Smooth muscle cell (in vitro differentiated cells): ENCODE measurements around the gene CYP20A1. TPM values are rescaled to one million over a fixed set of nuclear protein-coding genes. Genes with fewer than 3 reads are reported as not detected.

ENCODE experiments used
- DNase-seq: peaks from one replicate; lab custom pipeline; 2025; ENCODE audit not compliant: unreplicated experiment; lab: John Stamatoyannopoulos, UW
- H2AFZ ChIP-seq: fragments of 200-600 bp; sonication (generic); 2 replicates; pipeline ENCODE4 v1.6.0; 2016; ENCODE audit warnings: antibody characterized with exemption, low read depth, mild to moderate bottlenecking
- H3F3A ChIP-seq: fragments of 200-600 bp; sonication (generic); 2 replicates; pipeline ENCODE4 v1.6.0; 2017; ENCODE audit warnings: antibody characterized with exemption, low read depth
- H3K27ac ChIP-seq: fragments of 200-600 bp; sonication (generic); 2 replicates; pipeline ENCODE4 v1.5.1; 2016; ENCODE audit warnings: low read depth, mild to moderate bottlenecking
- H3K27me3 ChIP-seq: fragments of 200-600 bp; sonication (generic); 2 replicates; pipeline ENCODE4 v1.6.1; 2016; ENCODE audit warnings: low read depth, mild to moderate bottlenecking
- H3K36me3 ChIP-seq: fragments of 200-600 bp; sonication (generic); 2 replicates; pipeline ENCODE4 v1.5.1; 2016; ENCODE audit warnings: low read depth
- H3K4me1 ChIP-seq: fragments of 200-600 bp; sonication (generic); 2 replicates; pipeline ENCODE4 v1.5.1; 2016; ENCODE audit warnings: low read depth
- H3K4me2 ChIP-seq: fragments of 200-600 bp; sonication (generic); 2 replicates; pipeline ENCODE4 v1.6.0; 2016; ENCODE audit warnings: mild to moderate bottlenecking
- H3K4me3 ChIP-seq: fragments of 200-600 bp; sonication (generic); 2 replicates; pipeline ENCODE4 v1.5.1; 2016; ENCODE audit warnings: mild to moderate bottlenecking
- H3K79me2 ChIP-seq: fragments of 200-600 bp; sonication (generic); 2 replicates; pipeline ENCODE4 v1.6.0; 2016; ENCODE audit warnings: low read depth, mild to moderate bottlenecking
- H3K9ac ChIP-seq: fragments of 200-600 bp; sonication (generic); 2 replicates; pipeline ENCODE4 v1.6.0; 2016; ENCODE audit warnings: low read depth
- H3K9me3 ChIP-seq: fragments of 200-600 bp; sonication (generic); replicated peaks from 2 replicates; pipeline ENCODE4 v1.5.1; 2016; ENCODE audit warnings: low read depth
- H4K20me1 ChIP-seq: fragments of 200-600 bp; sonication (generic); 2 replicates; pipeline ENCODE4 v1.6.0; 2016; ENCODE audit warnings: low read depth
- CTCF ChIP-seq: fragments of 200-600 bp; sonication (generic); IDR thresholded peaks from 2 replicates; pipeline ENCODE4 v1.5.1; 2017; ENCODE audit warnings: borderline replicate concordance, mild to moderate bottlenecking, antibody characterized with exemption; ENCODE audit not compliant: insufficient read depth, poor library complexity, severe bottlenecking
- WGBS: methylation state at CpG from one replicate; pipeline ENCODE4 v1.1.7; 2016; ENCODE audit warnings: low lambda C conversion rate; 5-methylcytosine and 5-hydroxymethylcytosine counted together
- polyA plus RNA-seq: library from polyadenylated mRNA; unstranded; fragments of >200 nt; fragmentation: Nextera tagmentation; extraction: Ambion mirVana; gene quantifications from 2 replicates; pipeline ENCODE4 v1.2.1, GENCODE V29; 2016
- total RNA-seq: library from RNA; depleted of rRNA; stranded (reverse); fragments of >200 nt; gene quantifications from 2 replicates; pipeline ENCODE4 v1.2.3, GENCODE V29; 2014

Gene CYP20A1
- total and polyA plus RNA-seq, 2 experiments from 2014 or later: 11.9 to 14.2 TPM

GRCh38 chr2:203344667-203345066 lies 105.8 kb downstream of the CYP20A1 start:
- Histone ChIP-seq H3K4me3 (no peak overlapping the region), H3K79me2 (peaks cover 77% of the 10 kb centered on the region), H2AFZ (no peak overlapping the region), H4K20me1 (peaks cover 73% of the 10 kb centered on the region), H3K9me3 (no peaks in the 10 kb centered on the region), H3K27me3 (no peaks in the 10 kb centered on the region), H3F3A (no peaks in the 10 kb centered on the region), H3K36me3 (no peaks in the 10 kb centered on the region), H3K4me2 (no peak overlapping the region), H3K4me1 (no peaks in the 10 kb centered on the region), H3K27ac (no peak overlapping the region), H3K9ac (no peak overlapping the region)
- no peak for TF ChIP-seq CTCF
- 94% methylated on average over 12 of the region's 12 CpGs for WGBS
- no peak for DNase-seq

GRCh38 chr2:203346612-203347011 lies 107.8 kb downstream of the CYP20A1 start:
- no peaks in the 10 kb centered on the region for H3K9me3 ChIP-seq
- H2AFZ ChIP-seq: no peak overlapping the region
- H4K20me1 ChIP-seq: peaks cover 69% of the 10 kb centered on the region
- H3K36me3 ChIP-seq: no peaks in the 10 kb centered on the region
- H3K4me1 ChIP-seq: no peaks in the 10 kb centered on the region
- no peak overlapping the region for H3K4me2 ChIP-seq
- no peak overlapping the region for H3K9ac ChIP-seq
- WGBS: 97% methylated on average over 1 of the region's 1 CpG
- no peaks in the 10 kb centered on the region for H3F3A ChIP-seq
- peaks cover 86% of the 10 kb centered on the region for H3K79me2 ChIP-seq
- no peak overlapping the region for H3K27ac ChIP-seq
- no peaks in the 10 kb centered on the region for H3K27me3 ChIP-seq
- DNase-seq: no peak
- H3K4me3 ChIP-seq: no peak overlapping the region
- TF ChIP-seq CTCF: no peak

GRCh38 chr2:203347375-203347774 lies 108.6 kb downstream of the CYP20A1 start:
- WGBS: 95% methylated on average over 4 of the region's 4 CpGs

More at GRCh38 chr2:203347375-203347774, 108.6 kb downstream of the CYP20A1 start:
- H2AFZ ChIP-seq: no peak overlapping the region
- no peak overlapping the region for H3K4me2 ChIP-seq
- DNase-seq: no peak
- H3F3A ChIP-seq: no peaks in the 10 kb centered on the region
- H3K9me3 ChIP-seq: no peaks in the 10 kb centered on the region
- H3K4me3 ChIP-seq: no peak overlapping the region
- no peaks in the 10 kb centered on the region for H3K36me3 ChIP-seq
- H3K27me3 ChIP-seq: no peaks in the 10 kb centered on the region
- H3K27ac ChIP-seq: no peak overlapping the region
- peaks cover 82% of the 10 kb centered on the region for H3K79me2 ChIP-seq
- H4K20me1 ChIP-seq: peaks cover 70% of the 10 kb centered on the region
- TF ChIP-seq CTCF: no peak
- no peak overlapping the region for H3K9ac ChIP-seq
- H3K4me1 ChIP-seq: no peaks in the 10 kb centered on the region
